HEK293 (cell line): ENCODE data around the gene EPSTI1.

Experiments
- BCL11A ChIP-seq: fragments of 450-650 bp; formaldehyde crosslinking; IDR thresholded peaks from 2 replicates; pipeline ENCODE4 v1.5.1; 2016; ENCODE audit warnings: low read depth, missing biosample characterization, missing genetic modification characterization
- GLI4 ChIP-seq: fragments of 450-650 bp; formaldehyde crosslinking; IDR thresholded peaks from 2 replicates; pipeline ENCODE4 v1.5.1; 2016; ENCODE audit warnings: missing biosample characterization, missing genetic modification characterization
- PRDM1 ChIP-seq: fragments of 450-650 bp; formaldehyde crosslinking; IDR thresholded peaks from 2 replicates; pipeline ENCODE4; 2016; ENCODE audit warnings: missing biosample characterization, missing genetic modification characterization
- ZNF114 ChIP-seq: fragments of 450-650 bp; formaldehyde crosslinking; IDR thresholded peaks from 2 replicates; pipeline ENCODE4 v1.5.0; 2017; ENCODE audit warnings: missing biosample characterization, missing genetic modification characterization
- ZNF121 ChIP-seq: fragments of 450-650 bp; formaldehyde crosslinking; IDR thresholded peaks from 2 replicates; pipeline ENCODE4 v1.5.1; 2016; ENCODE audit warnings: missing biosample characterization, missing genetic modification characterization
- ZNF2 ChIP-seq: fragments of 450-650 bp; formaldehyde crosslinking; IDR thresholded peaks from 2 replicates; pipeline ENCODE4 v1.5.1; 2016; ENCODE audit warnings: missing biosample characterization, missing genetic modification characterization
- ZNF473 ChIP-seq: fragments of 450-650 bp; formaldehyde crosslinking; IDR thresholded peaks from 2 replicates; pipeline ENCODE4 v1.5.1; 2017; ENCODE audit warnings: missing biosample characterization, missing genetic modification characterization
- ZNF510 ChIP-seq: fragments of 450-650 bp; formaldehyde crosslinking; IDR thresholded peaks from 2 replicates; pipeline ENCODE4 v1.5.1; 2018; ENCODE audit warnings: mild to moderate bottlenecking, missing genetic modification characterization, missing biosample characterization; ENCODE audit not compliant: insufficient replicate concordance
- ZNF701 ChIP-seq: fragments of 450-650 bp; formaldehyde crosslinking; IDR thresholded peaks from 2 replicates; pipeline ENCODE4 v1.5.1; 2016; ENCODE audit warnings: missing biosample characterization, missing genetic modification characterization
- TF ChIP-seq, protein P1 (sequence below): fragments of 450-650 bp; formaldehyde crosslinking; IDR thresholded peaks from 2 replicates; pipeline ENCODE4 v1.5.1; 2016; ENCODE audit warnings: missing biosample characterization, missing genetic modification characterization
- TF ChIP-seq, protein P2 (sequence below): fragments of 450-650 bp; formaldehyde crosslinking; IDR thresholded peaks from 2 replicates; pipeline ENCODE4 v1.5.1; 2016; ENCODE audit warnings: missing biosample characterization, missing genetic modification characterization
- TF ChIP-seq, protein P3 (sequence below): fragments of 450-650 bp; formaldehyde crosslinking; IDR thresholded peaks from 2 replicates; pipeline ENCODE4 v1.5.1; 2016; ENCODE audit warnings: missing biosample characterization, missing genetic modification characterization
- TF ChIP-seq, protein P4 (sequence below): fragments of 450-650 bp; formaldehyde crosslinking; IDR thresholded peaks from 2 replicates; pipeline ENCODE4 v1.5.1; 2016; ENCODE audit warnings: missing biosample characterization, missing genetic modification characterization

DNA sequence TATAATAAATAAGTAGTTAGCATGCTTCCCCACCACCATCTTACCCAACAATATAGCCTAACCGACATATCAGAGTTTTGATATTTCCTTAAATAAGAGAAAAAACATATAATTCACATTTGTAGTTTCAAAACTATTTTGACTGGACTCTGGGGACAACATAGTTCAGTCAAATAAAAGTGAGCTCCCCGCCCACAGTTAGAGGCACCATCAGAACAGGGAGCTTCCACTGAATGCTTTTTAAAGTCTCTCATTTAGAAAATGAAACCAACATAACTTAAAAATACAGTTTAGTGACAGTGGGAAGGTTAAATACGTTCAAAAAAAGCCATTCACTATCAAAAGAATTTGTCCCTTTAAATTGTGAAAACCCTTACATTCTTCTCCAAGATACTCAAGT, 92.8 kb downstream of the EPSTI1 start:
- TF ChIP-seq, protein P1, sequence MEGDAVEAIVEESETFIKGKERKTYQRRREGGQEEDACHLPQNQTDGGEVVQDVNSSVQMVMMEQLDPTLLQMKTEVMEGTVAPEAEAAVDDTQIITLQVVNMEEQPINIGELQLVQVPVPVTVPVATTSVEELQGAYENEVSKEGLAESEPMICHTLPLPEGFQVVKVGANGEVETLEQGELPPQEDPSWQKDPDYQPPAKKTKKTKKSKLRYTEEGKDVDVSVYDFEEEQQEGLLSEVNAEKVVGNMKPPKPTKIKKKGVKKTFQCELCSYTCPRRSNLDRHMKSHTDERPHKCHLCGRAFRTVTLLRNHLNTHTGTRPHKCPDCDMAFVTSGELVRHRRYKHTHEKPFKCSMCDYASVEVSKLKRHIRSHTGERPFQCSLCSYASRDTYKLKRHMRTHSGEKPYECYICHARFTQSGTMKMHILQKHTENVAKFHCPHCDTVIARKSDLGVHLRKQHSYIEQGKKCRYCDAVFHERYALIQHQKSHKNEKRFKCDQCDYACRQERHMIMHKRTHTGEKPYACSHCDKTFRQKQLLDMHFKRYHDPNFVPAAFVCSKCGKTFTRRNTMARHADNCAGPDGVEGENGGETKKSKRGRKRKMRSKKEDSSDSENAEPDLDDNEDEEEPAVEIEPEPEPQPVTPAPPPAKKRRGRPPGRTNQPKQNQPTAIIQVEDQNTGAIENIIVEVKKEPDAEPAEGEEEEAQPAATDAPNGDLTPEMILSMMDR (tag by site-specific recombination), result no peak
- TF ChIP-seq ZNF701 (tag by site-specific recombination) (no peak), GLI4 (tag by site-specific recombination) (no peak), ZNF510 (tag by site-specific recombination) (no peak), ZNF121 (tag by site-specific recombination) (no peak), BCL11A (tag by site-specific recombination) (no peak), ZNF473 (tag by site-specific recombination) (no peak), ZNF114 (tag by site-specific recombination) (no peak), PRDM1 (no peak), ZNF2 (tag by site-specific recombination) (no peak)
- TF ChIP-seq, protein P2, sequence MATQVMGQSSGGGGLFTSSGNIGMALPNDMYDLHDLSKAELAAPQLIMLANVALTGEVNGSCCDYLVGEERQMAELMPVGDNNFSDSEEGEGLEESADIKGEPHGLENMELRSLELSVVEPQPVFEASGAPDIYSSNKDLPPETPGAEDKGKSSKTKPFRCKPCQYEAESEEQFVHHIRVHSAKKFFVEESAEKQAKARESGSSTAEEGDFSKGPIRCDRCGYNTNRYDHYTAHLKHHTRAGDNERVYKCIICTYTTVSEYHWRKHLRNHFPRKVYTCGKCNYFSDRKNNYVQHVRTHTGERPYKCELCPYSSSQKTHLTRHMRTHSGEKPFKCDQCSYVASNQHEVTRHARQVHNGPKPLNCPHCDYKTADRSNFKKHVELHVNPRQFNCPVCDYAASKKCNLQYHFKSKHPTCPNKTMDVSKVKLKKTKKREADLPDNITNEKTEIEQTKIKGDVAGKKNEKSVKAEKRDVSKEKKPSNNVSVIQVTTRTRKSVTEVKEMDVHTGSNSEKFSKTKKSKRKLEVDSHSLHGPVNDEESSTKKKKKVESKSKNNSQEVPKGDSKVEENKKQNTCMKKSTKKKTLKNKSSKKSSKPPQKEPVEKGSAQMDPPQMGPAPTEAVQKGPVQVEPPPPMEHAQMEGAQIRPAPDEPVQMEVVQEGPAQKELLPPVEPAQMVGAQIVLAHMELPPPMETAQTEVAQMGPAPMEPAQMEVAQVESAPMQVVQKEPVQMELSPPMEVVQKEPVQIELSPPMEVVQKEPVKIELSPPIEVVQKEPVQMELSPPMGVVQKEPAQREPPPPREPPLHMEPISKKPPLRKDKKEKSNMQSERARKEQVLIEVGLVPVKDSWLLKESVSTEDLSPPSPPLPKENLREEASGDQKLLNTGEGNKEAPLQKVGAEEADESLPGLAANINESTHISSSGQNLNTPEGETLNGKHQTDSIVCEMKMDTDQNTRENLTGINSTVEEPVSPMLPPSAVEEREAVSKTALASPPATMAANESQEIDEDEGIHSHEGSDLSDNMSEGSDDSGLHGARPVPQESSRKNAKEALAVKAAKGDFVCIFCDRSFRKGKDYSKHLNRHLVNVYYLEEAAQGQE (tag by site-specific recombination), result no peak
- TF ChIP-seq, protein P3, sequence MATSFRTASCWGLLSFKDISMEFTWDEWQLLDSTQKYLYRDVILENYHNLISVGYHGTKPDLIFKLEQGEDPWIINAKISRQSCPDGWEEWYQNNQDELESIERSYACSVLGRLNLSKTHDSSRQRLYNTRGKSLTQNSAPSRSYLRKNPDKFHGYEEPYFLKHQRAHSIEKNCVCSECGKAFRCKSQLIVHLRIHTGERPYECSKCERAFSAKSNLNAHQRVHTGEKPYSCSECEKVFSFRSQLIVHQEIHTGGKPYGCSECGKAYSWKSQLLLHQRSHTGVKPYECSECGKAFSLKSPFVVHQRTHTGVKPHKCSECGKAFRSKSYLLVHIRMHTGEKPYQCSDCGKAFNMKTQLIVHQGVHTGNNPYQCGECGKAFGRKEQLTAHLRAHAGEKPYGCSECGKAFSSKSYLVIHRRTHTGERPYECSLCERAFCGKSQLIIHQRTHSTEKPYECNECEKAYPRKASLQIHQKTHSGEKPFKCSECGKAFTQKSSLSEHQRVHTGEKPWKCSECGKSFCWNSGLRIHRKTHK, result no peak
- TF ChIP-seq, protein P4, sequence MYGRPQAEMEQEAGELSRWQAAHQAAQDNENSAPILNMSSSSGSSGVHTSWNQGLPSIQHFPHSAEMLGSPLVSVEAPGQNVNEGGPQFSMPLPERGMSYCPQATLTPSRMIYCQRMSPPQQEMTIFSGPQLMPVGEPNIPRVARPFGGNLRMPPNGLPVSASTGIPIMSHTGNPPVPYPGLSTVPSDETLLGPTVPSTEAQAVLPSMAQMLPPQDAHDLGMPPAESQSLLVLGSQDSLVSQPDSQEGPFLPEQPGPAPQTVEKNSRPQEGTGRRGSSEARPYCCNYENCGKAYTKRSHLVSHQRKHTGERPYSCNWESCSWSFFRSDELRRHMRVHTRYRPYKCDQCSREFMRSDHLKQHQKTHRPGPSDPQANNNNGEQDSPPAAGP (tag by site-specific recombination), result no peak
